ENCODE data around the gene AIG1. TPM values are rescaled to one million over a fixed set of nuclear protein-coding genes. Genes with fewer than 3 reads are reported as not detected.
"Not testable (repeated sequence)": the region's sequence is repeated elsewhere in the genome, so short reads cannot be mapped to it uniquely, and the experiment has no call there.

AIG1 gene
- polyA plus RNA-seq, 1 donor from 2014 or later, result 23.2 TPM

GRCh38 chr6:143015300-143015706 lies 45.4 kb upstream of the AIG1 start:
- no peaks in the 10 kb centered on the region for H4K20me1 ChIP-seq (ENCODE audit: insufficient read depth)
- H3K36me3 ChIP-seq (ENCODE audit: insufficient read depth, low read length), result no peaks in the 10 kb centered on the region
- H3K9me3 ChIP-seq (ENCODE audit: low read length), result no peaks in the 10 kb centered on the region
- H3K27me3 ChIP-seq (ENCODE audit: insufficient read depth, low read depth, low read length), result no peaks in the 10 kb centered on the region
- H3K9ac ChIP-seq (ENCODE audit: low read length), result no peak overlapping the region
- no peak overlapping the region for H3K27ac ChIP-seq (ENCODE audit: low read length)
- no peak overlapping the region for H2AFZ ChIP-seq (ENCODE audit: low read depth, low read length)
- TF ChIP-seq POLR2AphosphoS5 (IDR thresholded peaks at IDR 0.05), result no peak
- no peaks in the 10 kb centered on the region for H3K79me2 ChIP-seq (replicated peaks; ENCODE audit: insufficient read depth, low read length)
- no peak overlapping the region for H3K4me2 ChIP-seq (ENCODE audit: low read length)
- H3K9me2 ChIP-seq (ENCODE audit: insufficient read depth, low read length), result no peaks in the 10 kb centered on the region
- no peak overlapping the region for H3K4me3 ChIP-seq (ENCODE audit: low read length)
- H3F3A ChIP-seq (ENCODE audit: insufficient read depth, low read length, poor library complexity, severe bottlenecking), result no peaks in the 10 kb centered on the region

GRCh38 chr6:143018955-143019354 lies 41.7 kb upstream of the AIG1 start:
- no peak overlapping the region for H2AFZ ChIP-seq (ENCODE audit: low read depth, low read length)
- H3K4me2 ChIP-seq (ENCODE audit: low read length), result no peak overlapping the region
- no peaks in the 10 kb centered on the region for H3K27me3 ChIP-seq (ENCODE audit: insufficient read depth, low read depth, low read length)
- no peak overlapping the region for H3K9ac ChIP-seq (ENCODE audit: low read length)
- H3K9me2 ChIP-seq (ENCODE audit: insufficient read depth, low read length), result no peaks in the 10 kb centered on the region
- H3K36me3 ChIP-seq (ENCODE audit: insufficient read depth, low read length), result no peaks in the 10 kb centered on the region
- H3F3A ChIP-seq (ENCODE audit: insufficient read depth, low read length, poor library complexity, severe bottlenecking), result no peaks in the 10 kb centered on the region
- H3K79me2 ChIP-seq (replicated peaks; ENCODE audit: insufficient read depth, low read length), result no peaks in the 10 kb centered on the region
- H3K27ac ChIP-seq (ENCODE audit: low read length), result no peak overlapping the region
- no peak overlapping the region for H3K4me3 ChIP-seq (ENCODE audit: low read length)
- H3K9me3 ChIP-seq (ENCODE audit: low read length), result no peaks in the 10 kb centered on the region
- TF ChIP-seq POLR2AphosphoS5 (IDR thresholded peaks at IDR 0.05) (no peak), CTCF (IDR thresholded peaks at IDR 0.05; ENCODE audit: poor library complexity, severe bottlenecking) (no peak), MXI1 (conservative IDR thresholded peaks at IDR 0.05; ENCODE audit: poor library complexity, severe bottlenecking) (no peak), RAD21 (conservative IDR thresholded peaks at IDR 0.05) (no peak), SMC3 (conservative IDR thresholded peaks at IDR 0.05; ENCODE audit: poor library complexity) (no peak), EZH2 (IDR thresholded peaks at IDR 0.05; ENCODE audit: borderline replicate concordance, insufficient read depth, low read length, poor library complexity, severe bottlenecking) (no peak), EP300 (conservative IDR thresholded peaks at IDR 0.05; ENCODE audit: poor library complexity, severe bottlenecking) (no peak), REST (IDR thresholded peaks at IDR 0.05; ENCODE audit: borderline replicate concordance) (no peak), TAF1 (IDR thresholded peaks at IDR 0.05; ENCODE audit: low read depth) (no peak)
- no peaks in the 10 kb centered on the region for H4K20me1 ChIP-seq (ENCODE audit: insufficient read depth)

GRCh38 chr6:143020862-143021261 lies 39.8 kb upstream of the AIG1 start:
- not testable (repeated sequence) for H3K9ac ChIP-seq (ENCODE audit: low read length); H3K79me2 ChIP-seq (replicated peaks; ENCODE audit: insufficient read depth, low read length); H3K4me2 ChIP-seq (ENCODE audit: low read length); H3K4me3 ChIP-seq (ENCODE audit: low read length); H3K36me3 ChIP-seq (ENCODE audit: insufficient read depth, low read length); H3K9me3 ChIP-seq (ENCODE audit: low read length); H3K27ac ChIP-seq (ENCODE audit: low read length); H3K9me2 ChIP-seq (ENCODE audit: insufficient read depth, low read length); H2AFZ ChIP-seq (ENCODE audit: low read depth, low read length); H3F3A ChIP-seq (ENCODE audit: insufficient read depth, low read length, poor library complexity, severe bottlenecking); H3K27me3 ChIP-seq (ENCODE audit: insufficient read depth, low read depth, low read length); H4K20me1 ChIP-seq (ENCODE audit: insufficient read depth)
